GM21619 (cell line): ENCODE results near the gene SPTLC2.

Source experiments
- ATAC-seq: cut with Tn5 transposase; IDR thresholded peaks from one replicate; pipeline ENCODE4 v1.9.1; 2021; ENCODE audit not compliant: unreplicated experiment

The SPTLC2 gene

DNA sequence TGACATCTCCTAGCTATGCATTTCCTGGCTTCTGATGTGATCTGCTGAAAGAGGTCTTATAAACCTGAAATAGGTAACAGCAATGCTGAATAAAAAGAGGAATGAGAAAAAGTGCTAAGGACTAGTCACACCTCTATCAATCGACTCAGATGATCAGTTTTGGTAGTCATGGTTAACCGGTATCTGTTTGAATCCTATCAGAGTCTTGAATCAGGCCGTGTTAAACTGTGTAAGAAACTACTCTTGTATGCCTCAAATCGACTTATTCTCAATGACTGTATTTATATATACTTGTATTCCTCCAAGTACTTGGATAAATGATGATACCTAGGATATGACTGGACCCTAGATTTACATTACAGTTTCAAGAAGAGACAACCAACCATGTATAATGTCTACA lies 107.1 kb downstream of the SPTLC2 start:
- ATAC-seq = no peak

DNA sequence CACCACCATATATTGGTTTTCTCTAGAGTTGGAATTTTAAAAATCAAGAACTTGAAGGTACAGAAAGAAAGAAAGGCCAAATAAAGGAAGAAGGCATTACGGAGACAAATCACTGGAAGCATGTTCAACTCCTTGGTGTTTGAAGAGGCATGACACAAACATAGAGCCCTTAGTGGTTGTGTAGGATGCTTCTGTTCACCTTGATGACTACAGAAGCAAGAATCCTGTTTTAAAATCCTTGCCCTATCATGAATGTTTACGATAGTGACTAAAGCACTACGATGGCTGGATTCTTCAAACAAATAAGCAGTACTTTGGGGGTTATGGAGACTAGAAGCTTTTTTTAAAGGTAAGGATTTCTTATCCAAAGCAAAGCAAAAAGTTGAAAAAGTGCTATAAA lies 107.6 kb downstream of the SPTLC2 start:
- no peak for ATAC-seq

DNA sequence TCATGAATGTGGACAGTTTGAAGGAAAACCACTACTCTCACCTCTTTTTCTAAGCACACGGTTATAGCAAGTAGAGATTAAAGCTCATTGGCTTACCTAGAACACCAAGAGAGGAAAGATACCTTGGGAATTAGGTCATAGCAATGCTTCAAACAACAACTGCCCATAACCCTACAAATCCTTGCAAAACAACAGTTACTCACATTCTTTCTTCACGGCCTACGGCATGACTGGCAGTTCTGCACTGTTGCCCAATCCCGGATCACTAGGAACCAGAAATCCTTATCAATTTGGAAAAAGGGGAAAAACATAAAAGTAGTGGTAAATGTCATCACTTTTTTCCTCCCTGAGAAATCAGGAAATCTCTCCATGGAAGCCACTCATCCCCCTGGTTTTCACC lies 108.2 kb downstream of the SPTLC2 start:
- no peak for ATAC-seq

DNA sequence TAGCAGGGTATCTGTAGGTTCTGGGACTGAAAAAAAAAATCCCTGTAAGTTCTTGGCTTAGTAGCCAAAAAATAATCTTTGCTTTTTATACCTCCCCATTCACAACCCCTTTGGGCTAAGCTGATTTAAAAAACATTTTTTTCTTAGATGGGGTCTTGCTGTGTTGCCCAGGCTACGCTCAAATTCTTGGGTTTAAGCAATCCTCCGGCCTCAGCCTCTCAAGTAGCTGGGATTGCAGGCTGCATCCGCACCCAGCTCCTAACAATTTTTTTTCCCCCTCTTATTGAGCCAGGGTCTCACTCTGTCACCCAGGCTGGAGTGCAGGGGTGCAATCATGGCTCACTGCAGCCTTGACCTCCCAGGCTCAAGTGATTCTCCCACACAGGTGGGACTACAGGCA lies 108.7 kb downstream of the SPTLC2 start:
- no peak for ATAC-seq

DNA sequence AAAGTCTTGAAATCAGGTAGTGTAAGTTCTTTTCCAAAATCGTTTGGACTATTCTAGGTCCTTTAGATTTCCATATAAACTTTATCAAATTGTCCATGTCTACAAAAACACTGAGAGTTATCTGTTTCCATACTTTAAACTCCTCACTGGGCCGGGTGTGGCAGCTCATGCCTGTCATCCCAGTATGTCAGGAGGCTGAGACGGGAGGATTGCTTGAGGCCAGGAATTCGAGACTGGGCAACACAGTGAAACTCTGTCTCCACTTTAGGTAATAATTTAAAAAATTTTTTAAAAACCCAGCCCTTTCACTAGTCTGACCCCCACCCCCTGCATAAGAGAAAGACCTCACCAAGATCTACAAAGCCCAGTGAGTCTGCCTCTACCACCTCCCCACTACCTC lies 111.4 kb downstream of the SPTLC2 start:
- no peak for ATAC-seq

DNA sequence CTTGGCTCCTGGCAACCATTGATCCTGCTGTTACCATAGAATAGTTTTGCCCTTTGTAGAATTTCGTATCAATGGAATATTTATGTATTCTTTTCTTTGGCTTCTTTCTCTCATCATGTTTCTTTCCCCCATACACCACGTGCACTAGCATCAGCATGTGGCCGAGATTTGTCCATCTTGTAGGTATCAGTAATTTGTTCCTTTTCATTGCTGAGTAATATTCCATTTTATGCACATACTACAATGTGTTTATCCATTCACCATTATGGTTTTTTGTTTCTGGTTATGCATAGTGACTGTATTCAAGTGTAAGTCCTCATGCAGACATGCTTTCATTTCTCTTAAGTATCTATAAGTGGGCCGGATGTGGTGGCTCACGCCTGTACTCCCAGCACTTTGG lies 113.3 kb downstream of the SPTLC2 start:
- no peak for ATAC-seq

DNA sequence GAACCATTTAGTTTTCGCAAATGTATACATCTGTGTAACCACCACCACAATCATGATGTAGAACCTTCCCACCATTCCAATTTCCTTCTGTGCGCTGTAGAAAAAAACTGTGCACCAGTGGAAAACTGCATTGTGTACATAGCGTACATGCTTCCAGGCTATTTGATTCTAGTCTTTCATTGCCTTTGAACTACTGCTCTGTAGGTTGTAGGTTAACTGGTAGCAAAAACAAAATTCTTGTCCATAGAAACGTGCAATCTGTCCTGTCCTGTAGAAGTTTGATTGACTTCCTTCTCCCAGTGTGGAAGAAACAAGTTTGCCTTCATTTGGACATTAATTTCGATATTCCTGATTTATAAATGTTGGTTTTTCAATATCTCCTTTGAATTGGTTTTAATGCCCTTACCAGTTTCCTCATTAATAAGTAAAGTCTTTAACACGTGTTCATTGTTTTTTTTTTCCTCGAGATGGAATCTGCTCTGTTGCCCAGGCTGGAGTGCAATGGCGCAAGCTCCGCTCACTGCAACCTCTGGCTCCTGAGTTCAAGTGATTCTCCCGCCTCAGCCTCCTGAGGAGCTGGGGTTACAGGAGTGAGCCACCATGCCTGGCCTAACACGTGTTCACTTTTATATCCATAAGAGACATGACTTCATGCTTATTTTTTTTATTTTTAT lies 114.2 kb downstream of the SPTLC2 start:
- no peak for ATAC-seq

DNA sequence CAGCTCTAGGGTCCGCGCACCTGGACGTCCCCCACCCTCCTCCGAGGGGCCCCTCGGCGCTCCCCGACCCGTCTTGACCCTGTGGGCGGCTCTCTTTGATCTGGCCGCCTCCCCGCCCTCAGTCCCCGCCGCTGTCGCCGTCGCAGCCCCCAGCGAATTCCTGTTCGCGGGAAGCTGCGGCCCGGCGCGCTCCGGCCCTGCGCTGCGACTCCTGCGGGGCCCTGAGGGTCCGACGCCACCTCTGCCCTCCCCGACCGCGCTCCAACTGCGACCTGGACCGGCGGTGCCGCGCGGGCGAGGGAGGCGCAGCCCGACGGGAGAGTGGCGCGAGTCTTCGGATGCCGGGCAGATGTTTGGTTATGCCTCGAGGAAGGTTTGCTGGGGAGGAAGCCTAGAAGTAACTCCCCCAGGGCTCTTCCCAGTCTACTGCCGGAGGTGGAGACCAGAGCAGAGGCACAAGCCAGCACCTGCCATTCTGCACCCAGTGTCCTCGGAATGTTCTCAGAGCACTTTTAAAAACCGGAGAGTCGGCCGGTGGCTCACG lies 117.4 kb downstream of the SPTLC2 start:
- peak; percentile 22 for ATAC-seq

DNA sequence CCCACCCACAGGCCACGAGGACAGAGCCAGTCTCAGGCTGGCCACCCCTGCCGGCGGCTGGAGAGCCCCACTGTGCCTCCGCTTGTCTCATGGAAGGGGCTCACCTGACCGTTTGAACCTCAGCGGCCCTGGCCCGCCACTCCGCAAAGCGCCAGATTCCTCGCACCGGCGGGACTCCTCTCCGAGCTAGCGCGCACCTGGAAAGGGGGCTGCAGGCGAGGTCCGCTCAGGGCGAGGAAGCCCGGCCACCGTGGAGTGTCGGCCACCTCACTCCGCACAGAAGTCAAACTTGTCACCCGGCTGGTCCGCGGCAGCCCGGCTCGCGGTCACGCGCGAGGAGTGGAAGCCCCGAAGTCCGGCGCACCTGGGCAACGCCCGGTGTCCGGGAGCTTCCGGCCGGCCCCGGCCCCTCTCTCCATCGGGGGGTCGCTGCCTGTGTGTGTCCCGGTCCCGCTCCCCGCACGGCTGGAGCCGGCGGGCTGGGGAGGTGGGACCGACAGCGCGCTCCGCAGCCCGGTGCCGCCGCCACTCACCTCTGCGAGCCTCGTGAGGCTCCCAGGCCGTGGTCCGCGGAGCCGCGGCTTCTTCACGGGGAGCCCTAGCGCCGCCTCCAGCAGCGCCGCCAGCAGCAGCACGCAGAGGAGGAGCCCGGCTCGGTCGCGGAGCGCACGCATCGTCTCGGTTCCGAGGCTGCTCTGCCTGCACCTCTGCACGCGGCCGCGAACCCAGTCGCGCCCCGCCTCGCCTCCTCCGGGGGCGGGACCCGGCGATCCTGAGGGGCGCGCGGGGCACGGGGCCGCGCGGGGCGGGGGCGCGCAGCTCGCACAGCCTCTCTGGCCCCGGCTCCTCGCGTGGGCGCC lies 118.1 kb downstream of the SPTLC2 start, which contains the start of gene ISM2:
Gene ISM2 (minus strand): TSS at position 697 of the 860 bp plus-strand sequence. CDS start 23 bp downstream, at position 674.
- peak; percentile 62 for ATAC-seq

DNA sequence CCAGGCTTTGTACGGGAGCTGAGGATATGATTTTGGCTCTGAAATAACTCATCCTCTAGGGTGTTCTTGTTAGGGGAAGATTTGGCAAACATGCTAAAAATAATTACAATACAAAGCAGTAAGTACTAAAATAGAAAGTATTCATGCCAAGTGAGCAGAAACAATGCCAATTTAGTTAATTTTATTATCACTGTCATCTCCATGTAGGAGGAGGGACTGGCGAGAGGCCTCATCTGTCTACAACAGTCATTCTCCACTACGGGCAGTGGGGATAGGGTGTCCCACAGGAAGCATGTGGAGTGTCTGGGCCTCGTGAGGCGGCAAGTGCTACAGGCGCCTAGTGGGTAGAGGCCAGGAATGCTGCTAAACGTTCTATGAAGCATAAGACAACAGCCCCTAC lies 121.1 kb downstream of the SPTLC2 start:
- ATAC-seq = no peak

DNA sequence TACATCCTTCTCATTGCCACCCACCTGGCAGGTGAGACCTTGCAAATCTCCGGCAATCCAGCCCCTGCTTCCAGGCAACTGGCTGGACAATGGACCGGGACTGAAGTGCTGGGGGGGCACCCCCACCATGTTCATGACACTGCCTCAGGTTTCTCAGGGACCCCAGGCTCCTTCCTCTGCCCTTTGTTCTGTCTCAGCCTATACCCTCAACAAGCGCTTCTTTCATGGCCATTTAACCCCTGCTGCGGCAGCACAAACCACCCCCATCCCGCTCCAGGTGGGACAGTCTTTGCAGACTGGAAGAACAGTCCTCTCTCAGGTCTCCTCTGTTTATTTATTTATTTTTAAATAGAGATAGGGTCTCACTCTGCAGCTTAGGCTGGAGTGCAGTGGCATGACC lies 125.4 kb downstream of the SPTLC2 start:
- ATAC-seq = no peak

DNA sequence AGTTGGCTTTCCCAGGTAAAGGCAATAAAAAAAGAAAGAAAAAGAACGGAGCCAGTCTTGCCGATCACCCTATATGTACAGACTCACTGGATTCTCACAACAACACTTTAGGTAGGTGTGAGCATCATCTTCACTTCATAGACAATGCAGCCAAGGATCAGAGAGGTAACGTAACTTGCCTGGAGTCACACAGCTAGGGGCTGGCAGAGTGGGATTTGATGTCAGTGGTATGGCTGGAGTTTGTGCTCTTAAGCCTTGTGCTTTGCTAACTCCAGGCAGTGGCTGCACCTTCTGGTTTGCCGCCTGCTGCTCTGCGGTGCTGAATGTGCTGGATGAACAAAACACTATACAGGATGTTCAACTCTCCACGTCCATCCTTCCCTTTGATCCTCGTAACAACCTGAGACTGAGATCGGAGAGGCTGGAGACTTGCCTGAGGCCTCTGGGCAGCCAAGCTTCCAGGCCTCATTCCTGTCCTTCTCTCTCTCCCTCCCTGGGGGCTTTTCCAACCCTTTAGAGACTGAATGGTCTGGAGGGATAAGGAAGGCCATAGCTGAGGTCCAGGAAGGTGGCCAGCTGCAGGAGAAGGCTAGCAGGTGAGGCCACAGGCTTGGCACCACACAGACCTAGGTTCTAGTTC lies 126.0 kb downstream of the SPTLC2 start:
- no peak for ATAC-seq

DNA sequence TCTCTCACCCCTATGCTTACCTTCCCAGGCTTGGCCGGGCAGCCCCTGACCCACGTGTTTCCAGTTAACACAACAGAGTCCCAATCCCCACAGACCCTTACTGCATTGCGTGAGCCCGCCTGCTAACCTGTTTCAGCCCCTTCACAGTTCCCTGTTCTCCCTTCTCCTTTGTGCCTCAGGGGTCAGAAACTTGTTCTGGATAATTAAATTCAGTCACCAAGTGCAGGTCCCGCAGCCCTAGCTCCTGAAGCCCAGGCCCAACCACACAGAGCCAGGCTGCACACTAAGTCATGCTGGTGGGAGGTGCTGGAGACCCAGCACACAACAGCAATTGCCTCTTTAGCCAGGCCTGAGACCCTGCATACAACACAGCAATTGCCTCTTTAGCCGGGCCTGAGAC lies 127.4 kb downstream of the SPTLC2 start:
- ATAC-seq = no peak

DNA sequence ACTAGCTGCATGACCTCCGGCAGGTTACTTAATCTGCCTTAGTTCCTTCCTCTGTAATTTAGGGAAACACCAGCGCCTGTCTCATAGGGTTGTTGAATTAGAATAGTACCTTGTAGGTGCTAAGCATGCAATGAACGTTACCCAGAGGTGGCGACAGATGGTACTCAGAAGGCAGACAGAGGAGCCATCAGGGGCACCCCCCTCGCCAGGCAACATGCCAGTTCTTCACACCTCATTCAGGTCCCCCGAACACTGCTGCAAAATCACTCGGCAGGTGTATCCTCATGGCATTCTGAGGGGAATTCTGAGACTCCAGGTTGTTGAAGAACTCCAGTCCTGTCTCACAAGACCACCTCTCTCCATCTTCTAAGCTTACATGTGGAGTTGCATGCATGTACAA lies 127.9 kb downstream of the SPTLC2 start:
- no peak for ATAC-seq

DNA sequence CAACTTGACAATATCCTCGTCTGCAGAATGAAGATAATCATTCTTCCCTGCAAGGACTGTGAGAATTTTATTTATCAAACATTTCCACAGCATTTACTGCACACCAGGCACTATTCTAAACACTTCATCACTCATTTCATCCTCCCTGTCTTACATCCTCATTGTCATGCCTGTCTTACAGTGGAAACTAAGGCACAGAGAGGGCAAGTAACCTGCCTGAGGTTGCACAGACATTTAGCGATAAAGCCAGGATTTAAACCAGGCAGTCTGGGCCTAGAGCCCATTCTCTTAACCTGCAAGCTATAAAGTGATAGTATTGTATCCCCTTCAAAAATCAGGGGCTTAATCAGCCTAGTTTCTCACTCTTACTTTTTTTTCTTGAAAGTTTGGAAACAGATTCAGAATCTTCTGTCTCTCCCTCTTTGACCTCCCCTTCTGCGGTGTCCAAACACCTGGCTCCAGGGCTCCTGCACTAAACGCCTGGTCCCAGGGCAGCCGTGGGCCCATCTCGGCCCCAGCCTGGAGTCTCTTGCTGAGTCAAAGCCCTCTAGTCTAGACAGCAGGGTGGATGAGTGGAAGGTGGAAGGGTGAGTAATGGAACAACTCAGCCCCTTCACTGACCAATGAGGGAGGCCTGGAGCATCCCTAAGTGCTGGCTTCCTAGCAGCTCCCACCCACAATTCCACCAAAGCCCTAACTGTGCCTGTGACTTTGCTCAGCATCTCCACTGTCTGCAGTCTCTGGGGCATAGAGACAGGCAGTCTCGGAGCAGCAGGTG lies 130.3 kb downstream of the SPTLC2 start:
- no peak for ATAC-seq

DNA sequence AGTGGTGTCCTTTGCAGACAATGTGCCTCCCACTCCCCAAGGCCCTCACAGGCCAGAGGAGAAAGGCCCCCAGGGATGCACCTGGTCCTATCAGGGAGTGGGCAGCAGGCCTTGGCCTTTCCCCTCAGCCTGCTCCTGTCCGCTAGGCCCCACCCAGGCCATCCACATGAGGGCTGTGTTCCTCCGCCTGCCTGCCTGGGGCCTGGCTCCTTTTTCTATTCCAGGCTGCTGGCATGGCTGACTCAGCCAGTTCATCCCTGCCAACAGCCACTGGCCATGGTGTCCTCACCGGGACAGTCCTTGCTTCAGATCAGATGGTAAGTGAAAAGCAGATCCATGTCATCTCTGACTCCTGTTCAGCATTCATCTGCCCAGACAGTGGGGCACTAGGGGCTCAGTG lies 131.2 kb downstream of the SPTLC2 start:
- ATAC-seq = no peak

DNA sequence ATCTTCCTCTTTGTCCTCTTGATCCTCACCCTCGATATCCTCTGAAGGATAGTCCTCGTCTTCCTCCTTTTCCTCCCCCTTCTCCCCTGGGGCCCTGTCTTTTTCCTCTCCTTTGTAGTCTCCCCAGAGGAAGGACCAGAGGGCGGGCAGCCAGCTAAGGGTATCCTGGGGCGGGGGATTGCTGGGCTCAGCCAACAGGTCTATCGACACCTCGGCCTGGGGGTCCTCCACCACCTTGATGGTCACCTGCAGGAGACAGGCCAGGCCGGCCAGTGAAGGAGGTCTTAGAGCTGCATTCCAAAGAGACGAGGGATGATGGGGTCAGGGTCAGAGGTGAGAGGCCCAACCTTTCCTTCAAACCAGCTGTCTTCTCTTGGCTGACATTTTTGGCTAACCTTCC lies 134.0 kb downstream of the SPTLC2 start:
- no peak for ATAC-seq

DNA sequence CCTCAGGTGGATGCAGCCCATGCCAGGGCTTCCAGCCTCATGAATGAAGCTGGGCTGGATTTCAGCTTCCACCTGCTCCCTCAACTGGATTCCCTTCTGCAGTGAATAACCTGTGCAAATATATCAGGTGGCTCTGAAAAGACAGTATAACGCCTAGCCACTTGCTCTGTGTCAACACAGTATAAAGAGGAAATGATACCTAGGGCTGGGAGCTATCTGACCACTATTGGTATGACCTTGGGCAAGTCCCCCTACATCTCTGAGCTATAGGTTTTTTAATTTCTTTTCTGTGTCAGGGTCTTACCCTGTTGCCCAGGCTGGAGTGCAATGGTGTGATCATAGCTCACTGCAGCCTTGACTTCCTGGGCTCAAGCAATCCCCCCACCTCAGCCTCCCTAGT lies 137.6 kb downstream of the SPTLC2 start:
- peak; percentile 95 for ATAC-seq

DNA sequence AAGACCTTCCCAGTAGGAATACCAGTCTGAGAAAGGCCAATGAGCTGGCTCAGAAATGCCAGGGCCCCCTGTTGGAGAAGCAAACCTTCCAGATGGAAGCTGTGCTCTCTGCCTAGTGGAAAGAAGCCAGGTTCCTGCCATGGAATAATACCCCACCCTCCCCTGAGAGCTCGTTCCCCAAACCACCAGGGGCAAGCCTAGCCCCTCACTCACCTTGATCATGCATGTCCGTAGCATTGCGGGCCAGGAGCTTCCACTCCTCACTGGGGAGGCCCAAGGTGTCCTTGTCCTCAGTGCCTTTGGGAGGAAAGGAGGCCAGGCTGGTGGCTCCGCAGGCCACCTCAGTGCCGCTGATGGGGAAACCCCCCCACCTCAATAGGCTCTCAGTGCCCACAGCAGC lies 138.4 kb downstream of the SPTLC2 start:
- ATAC-seq = no peak

DNA sequence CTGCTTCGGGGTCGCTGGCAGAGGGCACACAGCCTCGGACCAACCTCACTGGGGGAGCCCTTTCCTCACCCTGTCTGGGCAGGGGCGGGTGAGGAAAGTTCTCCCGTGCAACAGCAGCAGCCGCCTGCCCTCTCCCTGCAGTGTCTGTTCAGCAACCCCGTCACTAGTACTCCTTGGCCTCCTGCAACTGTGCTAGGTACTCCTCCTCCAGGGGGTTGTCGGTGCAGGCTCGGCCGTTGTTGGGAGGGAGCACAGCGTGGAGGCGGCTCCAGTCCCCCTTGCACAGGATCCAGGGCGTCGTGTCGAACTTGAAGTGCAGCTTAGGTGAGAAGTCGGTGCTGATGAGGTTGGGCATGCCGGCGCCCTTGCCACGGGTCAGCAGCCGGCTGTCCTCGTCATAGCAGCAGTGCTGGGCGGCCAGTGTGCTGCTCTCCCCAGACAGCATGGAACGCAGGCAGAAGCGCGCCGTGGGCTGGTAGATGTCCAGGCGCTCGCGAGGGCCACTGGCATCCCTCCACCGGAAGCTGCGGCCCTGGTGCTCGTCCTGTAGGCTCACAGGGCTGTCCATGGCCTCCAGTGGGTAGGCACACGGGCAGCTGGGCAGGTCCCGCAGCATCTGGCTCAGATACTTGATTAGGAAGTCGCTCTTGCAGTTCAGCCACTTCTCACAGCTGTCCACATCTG lies 140.9 kb downstream of the SPTLC2 start:
- no peak for ATAC-seq
